Thyroid gland (tissue), 4 donors: ENCODE data around the gene SHD. TPM values are rescaled to one million over a fixed set of nuclear protein-coding genes. Genes with fewer than 3 reads are reported as not detected.

ENCODE experiments used
- DNase-seq, 2 donors: peaks; one replicate each; pipeline ENCODE4 v3.0.0-alpha.2; 2019
- H3K27ac ChIP-seq, 3 donors: fragments of 200-600 bp; sonication (generic); 1 replicate in 2 of 3; 2 replicates in 1 of 3; pipeline ENCODE4 v1.5.1; 2016 to 2019; ENCODE audit warnings: mild to moderate bottlenecking in 1 of 3, moderate library complexity in 1 of 3
- H3K27me3 ChIP-seq: fragments of 200-600 bp; sonication (generic); one replicate; pipeline ENCODE4 v1.5.1; 2019
- H3K36me3 ChIP-seq, 2 donors: fragments of 200-600 bp; sonication (generic); one replicate each; pipeline ENCODE4 v1.5.1; 2016 to 2019
- H3K4me1 ChIP-seq, 2 donors: fragments of 200-600 bp; sonication (generic); one replicate each; pipeline ENCODE4 v1.5.1; 2017 to 2019
- H3K4me3 ChIP-seq, 3 donors: fragments of 200-600 bp; sonication (generic); replicated peaks in 1 of 3; 1 replicate in 2 of 3; 2 replicates in 1 of 3; pipeline ENCODE4 v1.5.1; 2016; ENCODE audit warnings: mild to moderate bottlenecking in 1 of 3
- H3K9me3 ChIP-seq: fragments of 200-600 bp; sonication (generic); one replicate; pipeline ENCODE4 v1.5.1; 2017
- CTCF ChIP-seq, 6 experiments: fragments of 200-600 bp in 3 of 6; fragments of 450-650 bp in 3 of 6; sonication (generic) in 3 of 6; IDR thresholded peaks; one replicate each; pipeline ENCODE4 v1.5.1; 2016 to 2019; ENCODE audit warnings: antibody characterized with exemption in 6 of 6, mild to moderate bottlenecking in 2 of 6, inconsistent platforms in 1 of 6, moderate library complexity in 1 of 6
- POLR2A ChIP-seq, 2 donors: fragments of 450-650 bp; IDR thresholded peaks; one replicate each; pipeline ENCODE4 v1.6.1; 2017; ENCODE audit warnings: antibody characterized with exemption in 2 of 2, mild to moderate bottlenecking in 2 of 2, moderate library complexity in 1 of 2
- WGBS, 2 donors: methylation state at CpG; one replicate each; pipeline ENCODE4 v1.1.5; 2017; 5-methylcytosine and 5-hydroxymethylcytosine counted together
- intact Hi-C: fragments of 100-400 bp; cut with DNase I; formaldehyde crosslinking; loops from one replicate; pipeline ENCODE4 v1.15.1; 2023
- total RNA-seq, 4 donors: library from RNA; depleted of rRNA; stranded (reverse); fragments of >200 nt; gene quantifications; one replicate each; pipeline ENCODE4 v1.2.3, GENCODE V29; 2016

The SHD gene
- total RNA-seq, 4 donors from 2014 or later, result not detected

GRCh38 chr19:4264812-4265211 is 14.3 kb upstream of the SHD start:
- 80 to 91% methylated on average over 4 of the region's 4 CpGs for WGBS, 2 donors

GRCh38 chr19:4266253-4267000 is 12.6 kb upstream of the SHD start:
- Histone ChIP-seq H3K4me3 (no peak overlapping the region), H3K27ac (no peak overlapping the region), H3K27me3 (no peaks in the 10 kb centered on the region), H3K9me3 (no peaks in the 10 kb centered on the region), H3K4me1 (no peaks in the 10 kb centered on the region), H3K36me3 (peaks cover 37 to 51% of the 10 kb centered on the region in 2 donors)
- WGBS, 2 donors, result 89 to 97% methylated on average over 18 of the region's 18 CpGs
- DNase-seq, result no peak
- intact Hi-C loops, result loop anchor here (10.0 kb wide), 1 partner anchor 258 kb away; no protein-coding TSS in a partner anchor
- TF ChIP-seq POLR2A (IDR thresholded peaks at IDR 0.05), result no peak
- TF ChIP-seq CTCF (IDR thresholded peaks at IDR 0.05), result no peak

More at GRCh38 chr19:4264812-4265211, 14.3 kb upstream of the SHD start:
- Histone ChIP-seq H3K4me3 (no peak overlapping the region), H3K4me1 (no peaks in the 10 kb centered on the region), H3K27me3 (no peaks in the 10 kb centered on the region), H3K9me3 (no peaks in the 10 kb centered on the region), H3K27ac (no peak overlapping the region), H3K36me3 (peaks cover 45 to 64% of the 10 kb centered on the region in 2 donors)
- intact Hi-C loops, result loop anchor here (10.0 kb wide), 1 partner anchor 260 kb away; no protein-coding TSS in a partner anchor
- DNase-seq, result no peak
- TF ChIP-seq POLR2A (IDR thresholded peaks at IDR 0.05) (no peak), CTCF (IDR thresholded peaks at IDR 0.05) (no peak)

- Histone ChIP-seq H3K36me3 (peaks cover 31 to 44% of the 10 kb centered on the region in 2 donors), H3K4me3 (no peak overlapping the region), H3K27me3 (no peaks in the 10 kb centered on the region), H3K4me1 (no peaks in the 10 kb centered on the region), H3K9me3 (no peaks in the 10 kb centered on the region), H3K27ac (no peak overlapping the region)
- intact Hi-C loops, result loop anchor here (10.0 kb wide), 1 partner anchor 258 kb away; no protein-coding TSS in a partner anchor
- TF ChIP-seq POLR2A (IDR thresholded peaks at IDR 0.05) (no peak), CTCF (IDR thresholded peaks at IDR 0.05) (peak; percentile 62 to 88 (median 80))
- 50 to 55% methylated on average over 19 to 20 of the region's 21 CpGs for WGBS, 2 donors
- peak; percentile 37 to 39 for DNase-seq
Observed at GRCh38 chr19:4267101-4267900, 11.8 kb upstream of the SHD start.

GRCh38 chr19:4267901-4268815 is 10.9 kb upstream of the SHD start:
- Histone ChIP-seq H3K4me3 (no peak overlapping the region), H3K27me3 (no peaks in the 10 kb centered on the region), H3K4me1 (no peaks in the 10 kb centered on the region), H3K27ac (no peak overlapping the region), H3K36me3 (peaks cover 24 to 35% of the 10 kb centered on the region in 2 donors), H3K9me3 (no peaks in the 10 kb centered on the region)
- WGBS, 2 donors, result 86 to 94% methylated on average over 17 to 25 of the region's 30 CpGs
- no peak for TF ChIP-seq POLR2A (IDR thresholded peaks at IDR 0.05)
- TF ChIP-seq CTCF (IDR thresholded peaks at IDR 0.05), result no peak
- no peak for DNase-seq
- intact Hi-C loops, result loop anchor here (10.0 kb wide), 1 partner anchor 257 kb away; no protein-coding TSS in a partner anchor
